PFSK-1 (cell line): ENCODE measurements around the gene OR51I1.

Experiments
- FOXP2 ChIP-seq: optimal IDR thresholded peaks from 2 replicates; pipeline ENCODE3; 2011; ENCODE audit warnings: borderline replicate concordance, control low read depth, inconsistent platforms; ENCODE audit not compliant: insufficient read depth; ENCODE audit errors: extremely low read length, extremely low read depth
- POLR2AphosphoS5 ChIP-seq: IDR thresholded peaks from 2 replicates; pipeline ENCODE4 v1.6.1; 2012; ENCODE audit warnings: low read depth, mild to moderate bottlenecking, control low read depth, low read length, moderate library complexity
- REST ChIP-seq, 2 experiments: IDR thresholded peaks; 2 replicates each; pipeline versions ENCODE4 v1.6.1 to v1.8.0; 2011 to 2012; ENCODE audit warnings: low read depth in 2 of 2, low read length in 2 of 2, control low read depth in 1 of 2, inconsistent platforms in 1 of 2, mild to moderate bottlenecking in 1 of 2, moderate library complexity in 1 of 2; ENCODE audit not compliant: insufficient read depth in 1 of 2
- SIN3A ChIP-seq: IDR thresholded peaks from 2 replicates; pipeline ENCODE4 v1.6.1; 2012; ENCODE audit warnings: mild to moderate bottlenecking, low read length, moderate library complexity, borderline replicate concordance; ENCODE audit not compliant: insufficient read depth
- TAF1 ChIP-seq: IDR thresholded peaks from 2 replicates; pipeline ENCODE4 v1.6.1; 2012; ENCODE audit warnings: low read length, control low read depth, borderline replicate concordance; ENCODE audit not compliant: insufficient read depth

OR51I1 gene

DNA sequence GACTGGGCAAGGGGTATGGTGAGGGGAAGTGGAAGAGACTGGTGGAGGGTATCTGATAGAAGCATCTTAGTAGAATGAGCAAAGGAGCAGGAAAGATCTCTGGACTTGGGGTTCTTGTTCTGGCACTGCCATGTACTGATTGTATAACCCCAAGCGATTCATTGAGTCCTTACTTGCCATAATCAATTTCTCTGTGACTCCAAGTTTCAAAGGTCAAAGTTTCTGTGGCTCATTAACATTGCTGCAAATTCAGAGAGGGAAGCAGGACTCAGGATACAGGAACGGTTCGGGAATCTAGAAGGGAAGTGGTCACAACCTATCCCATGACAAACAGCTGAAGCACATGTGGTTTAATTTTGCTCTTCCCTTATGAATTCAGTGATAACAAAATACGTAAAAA lies 8.1 kb upstream of the OR51I1 start:
- no peak for TF ChIP-seq SIN3A
- no peak for TF ChIP-seq FOXP2
- TF ChIP-seq TAF1, result no peak
- TF ChIP-seq POLR2AphosphoS5, result no peak
- no peak for TF ChIP-seq REST (IDR thresholded peaks at IDR 0.05; ENCODE audit: insufficient read depth in 1 of 2, low read depth in 2 of 2, low read length in 2 of 2)

DNA sequence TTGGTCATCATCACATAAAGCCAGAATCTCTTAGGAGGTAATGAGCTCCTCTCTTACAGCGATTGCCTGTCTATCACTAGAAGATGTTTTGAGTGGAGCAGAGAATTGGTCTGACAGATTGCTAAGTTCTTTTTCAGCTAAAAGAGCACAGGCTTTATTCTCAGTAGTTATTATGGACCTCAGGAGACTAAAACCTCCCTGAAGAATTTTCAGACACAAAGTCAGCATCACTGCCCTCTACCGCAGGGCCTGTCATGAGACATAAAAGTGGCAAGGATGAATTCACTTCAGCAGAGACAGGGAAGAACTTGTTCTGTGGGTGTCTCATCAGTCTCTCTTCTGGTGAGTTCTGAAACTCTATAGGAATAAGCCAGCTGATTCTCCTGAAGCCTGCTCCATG lies 7.7 kb upstream of the OR51I1 start, which contains the start of gene OR51I2:
Gene OR51I2 (plus strand): TSS at position 301 of the 400 bp plus-strand sequence. CDS start 4,166 bp downstream, outside the sequence.
- TF ChIP-seq TAF1, result no peak
- no peak for TF ChIP-seq FOXP2
- no peak for TF ChIP-seq POLR2AphosphoS5
- TF ChIP-seq REST (IDR thresholded peaks at IDR 0.05; ENCODE audit: insufficient read depth in 1 of 2, low read depth in 2 of 2, low read length in 2 of 2), result no peak
- no peak for TF ChIP-seq SIN3A

- TF ChIP-seq POLR2AphosphoS5 (no peak), REST (IDR thresholded peaks at IDR 0.05; ENCODE audit: insufficient read depth in 1 of 2, low read depth in 2 of 2, low read length in 2 of 2) (no peak), TAF1 (no peak)
These were observed 2.6 kb upstream of the OR51I1 start for GRCh38 chr11:5443835-5444393.

GRCh38 chr11:5423131-5423530 lies 18.2 kb downstream of the OR51I1 start:
- TF ChIP-seq SIN3A, result no peak
- no peak for TF ChIP-seq FOXP2
- TF ChIP-seq TAF1, result no peak
- TF ChIP-seq POLR2AphosphoS5, result no peak
- no peak for TF ChIP-seq REST (IDR thresholded peaks at IDR 0.05; ENCODE audit: insufficient read depth in 1 of 2, low read depth in 2 of 2, low read length in 2 of 2)

DNA sequence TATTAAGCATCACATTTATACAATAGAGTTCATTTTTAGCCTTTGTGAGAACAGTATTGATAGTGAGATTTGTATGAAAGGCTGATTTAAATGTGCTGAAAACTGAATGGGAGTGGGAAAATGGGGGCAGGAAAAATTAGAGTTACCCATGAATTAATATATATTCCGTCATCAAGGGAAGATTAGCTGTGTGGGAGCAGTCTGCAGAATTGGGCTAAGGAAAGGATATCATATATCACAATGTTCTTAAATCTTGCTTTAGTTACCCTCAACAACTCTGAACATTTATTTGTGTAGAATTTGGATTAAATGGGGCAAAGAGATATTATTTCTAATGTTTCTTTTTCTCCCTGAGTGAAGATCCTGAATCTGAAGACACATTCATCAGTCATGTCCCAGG lies 19.5 kb downstream of the OR51I1 start, which contains the start of gene OR51Q1:
Gene OR51Q1 (plus strand): TSS at position 301 of the 400 bp plus-strand sequence. CDS start 90 bp downstream, at position 391.
- TF ChIP-seq TAF1 (no peak), FOXP2 (no peak), SIN3A (no peak), REST (IDR thresholded peaks at IDR 0.05; ENCODE audit: insufficient read depth in 1 of 2, low read depth in 2 of 2, low read length in 2 of 2) (no peak), POLR2AphosphoS5 (no peak)
